Measurements from ENCODE around the gene TCP1. TPM values are rescaled to one million over a fixed set of nuclear protein-coding genes. Genes with fewer than 3 reads are reported as not detected.

Gene TCP1
- total and polyA plus RNA-seq, 2 experiments from 2014 or later: 130 to 166 TPM

- no peak overlapping the region for H3K4me3 ChIP-seq
- H3K36me3 ChIP-seq (replicated peaks; ENCODE audit: insufficient read depth, low read depth): no peaks in the 10 kb centered on the region
- H4K20me1 ChIP-seq (ENCODE audit: insufficient read depth, poor library complexity, severe bottlenecking): no peaks in the 10 kb centered on the region
- WGBS (ENCODE audit: low lambda C conversion rate, missing lambda C conversion rate): 95% methylated on average over 7 of the region's 7 CpGs
- no peak for TF ChIP-seq EZH2phosphoT487 (IDR thresholded peaks at IDR 0.05; ENCODE audit: low read depth, severe bottlenecking, unreplicated experiment)
- no peak for TF ChIP-seq EZH2 (IDR thresholded peaks at IDR 0.05; ENCODE audit: borderline replicate concordance)
- TF ChIP-seq CTCF (IDR thresholded peaks at IDR 0.05; ENCODE audit: poor library complexity): no peak
- DNase-seq (ENCODE audit: low spot score): peak; percentile 11
- H3K27ac ChIP-seq: no peak overlapping the region
- H3K79me2 ChIP-seq: peaks cover 25% of the 10 kb centered on the region
- H3K4me1 ChIP-seq (ENCODE audit: insufficient read depth): peaks cover 20% of the 10 kb centered on the region
- no peak overlapping the region for H3K4me2 ChIP-seq
- no peaks in the 10 kb centered on the region for H3K9me3 ChIP-seq (ENCODE audit: low read depth)
- H3K27me3 ChIP-seq: no peaks in the 10 kb centered on the region
- H2AFZ ChIP-seq: no peak overlapping the region
- H3K9me2 ChIP-seq (replicated peaks; ENCODE audit: insufficient read depth): no peaks in the 10 kb centered on the region
These were observed 31.1 kb downstream of the TCP1 start for GRCh38 chr6:159758031-159759001.

GRCh38 chr6:159756508-159756907, 32.9 kb downstream of the TCP1 start:
- peaks cover 13% of the 10 kb centered on the region for H3K4me1 ChIP-seq (ENCODE audit: insufficient read depth)
- H2AFZ ChIP-seq: no peak overlapping the region
- H3K27ac ChIP-seq: no peak overlapping the region
- H3K36me3 ChIP-seq (replicated peaks; ENCODE audit: insufficient read depth, low read depth): no peaks in the 10 kb centered on the region
- DNase-seq (ENCODE audit: low spot score): no peak
- no peaks in the 10 kb centered on the region for H3K27me3 ChIP-seq
- H3K9me2 ChIP-seq (replicated peaks; ENCODE audit: insufficient read depth): no peaks in the 10 kb centered on the region
- no peak overlapping the region for H3K4me3 ChIP-seq
- no peak for TF ChIP-seq CTCF (IDR thresholded peaks at IDR 0.05; ENCODE audit: poor library complexity)
- TF ChIP-seq EZH2phosphoT487 (IDR thresholded peaks at IDR 0.05; ENCODE audit: low read depth, severe bottlenecking, unreplicated experiment): no peak
- no peak for TF ChIP-seq EZH2 (IDR thresholded peaks at IDR 0.05; ENCODE audit: borderline replicate concordance)
- no peaks in the 10 kb centered on the region for H3K9me3 ChIP-seq (ENCODE audit: low read depth)
- H4K20me1 ChIP-seq (ENCODE audit: insufficient read depth, poor library complexity, severe bottlenecking): no peaks in the 10 kb centered on the region
- 95% methylated on average over 4 of the region's 4 CpGs for WGBS (ENCODE audit: low lambda C conversion rate, missing lambda C conversion rate)
- no peak overlapping the region for H3K4me2 ChIP-seq
- H3K79me2 ChIP-seq: peaks cover 36% of the 10 kb centered on the region

GRCh38 chr6:159754959-159755914, 34.2 kb downstream of the TCP1 start:
- DNase-seq (ENCODE audit: low spot score): no peak
- H4K20me1 ChIP-seq (ENCODE audit: insufficient read depth, poor library complexity, severe bottlenecking): no peaks in the 10 kb centered on the region
- H3K79me2 ChIP-seq: peaks cover 45% of the 10 kb centered on the region
- H2AFZ ChIP-seq: no peak overlapping the region
- H3K27ac ChIP-seq: no peak overlapping the region
- H3K36me3 ChIP-seq (replicated peaks; ENCODE audit: insufficient read depth, low read depth): peaks cover 5% of the 10 kb centered on the region
- H3K4me3 ChIP-seq: no peak overlapping the region
- no peak overlapping the region for H3K4me2 ChIP-seq
- no peaks in the 10 kb centered on the region for H3K9me3 ChIP-seq (ENCODE audit: low read depth)
- WGBS (ENCODE audit: low lambda C conversion rate, missing lambda C conversion rate): 92% methylated on average over 15 of the region's 15 CpGs
- no peaks in the 10 kb centered on the region for H3K27me3 ChIP-seq
- H3K9me2 ChIP-seq (replicated peaks; ENCODE audit: insufficient read depth): no peaks in the 10 kb centered on the region
- H3K4me1 ChIP-seq (ENCODE audit: insufficient read depth): peaks cover 2% of the 10 kb centered on the region
- TF ChIP-seq EZH2phosphoT487 (IDR thresholded peaks at IDR 0.05; ENCODE audit: low read depth, severe bottlenecking, unreplicated experiment): no peak
- no peak for TF ChIP-seq EZH2 (IDR thresholded peaks at IDR 0.05; ENCODE audit: borderline replicate concordance)
- no peak for TF ChIP-seq CTCF (IDR thresholded peaks at IDR 0.05; ENCODE audit: poor library complexity)

Data from hepatocyte (in vitro differentiated cells).